Limb (tissue), 2 donors: ENCODE results near the gene RAB11FIP3.

ENCODE experiments used
- DNase-seq, 2 donors: peaks; one replicate each; pipeline ENCODE4 v3.0.0-alpha.2; 2016; ENCODE audit errors: extremely low spot score in 2 of 2

The RAB11FIP3 gene

GRCh38 chr16:552171-552570 lies 126.7 kb downstream of the RAB11FIP3 start:
- DNase-seq, result no peak

- DNase-seq, result no peak
These were observed 128.3 kb downstream of the RAB11FIP3 start for GRCh38 chr16:553601-554296.

- no peak for DNase-seq
These were observed 128.8 kb downstream of the RAB11FIP3 start for GRCh38 chr16:554297-554621.

GRCh38 chr16:554640-555365 lies 129.4 kb downstream of the RAB11FIP3 start:
- DNase-seq, result no peak

- DNase-seq, result no peak
These were observed 130.4 kb downstream of the RAB11FIP3 start for GRCh38 chr16:555528-556473.

- DNase-seq, result no peak
These were observed 131.2 kb downstream of the RAB11FIP3 start for GRCh38 chr16:556474-557173.

GRCh38 chr16:557463-558297 lies 132.2 kb downstream of the RAB11FIP3 start:
- no peak for DNase-seq

- DNase-seq, result no peak
These were observed 133.0 kb downstream of the RAB11FIP3 start for GRCh38 chr16:558298-559020.

- DNase-seq, result no peak
These were observed 133.6 kb downstream of the RAB11FIP3 start for GRCh38 chr16:559021-559380.

- DNase-seq, result no peak
These were observed 134.2 kb downstream of the RAB11FIP3 start for GRCh38 chr16:559411-560203.

GRCh38 chr16:560204-560700 lies 134.8 kb downstream of the RAB11FIP3 start, which contains the start of gene PRR35:
TSS of gene PRR35 (plus strand) at chr16:560394. CDS start at chr16:563295, 2,901 bp downstream.
- DNase-seq, result no peak

GRCh38 chr16:560701-561412 lies 135.4 kb downstream of the RAB11FIP3 start:
- DNase-seq, result no peak

GRCh38 chr16:561413-561794 lies 136.0 kb downstream of the RAB11FIP3 start:
- no peak for DNase-seq

- DNase-seq, result no peak
These were observed 136.8 kb downstream of the RAB11FIP3 start for GRCh38 chr16:561957-562938.

GRCh38 chr16:563072-563644 lies 137.7 kb downstream of the RAB11FIP3 start:
- no peak for DNase-seq

GRCh38 chr16:564690-565418 lies 139.4 kb downstream of the RAB11FIP3 start:
- no peak for DNase-seq
